ENCODE measurements around the gene PKD1. TPM values are rescaled to one million over a fixed set of nuclear protein-coding genes. Genes with fewer than 3 reads are reported as not detected.

PKD1 gene
- polyA plus RNA-seq, 1 donor from 2014 or later, result 176 TPM

DNA sequence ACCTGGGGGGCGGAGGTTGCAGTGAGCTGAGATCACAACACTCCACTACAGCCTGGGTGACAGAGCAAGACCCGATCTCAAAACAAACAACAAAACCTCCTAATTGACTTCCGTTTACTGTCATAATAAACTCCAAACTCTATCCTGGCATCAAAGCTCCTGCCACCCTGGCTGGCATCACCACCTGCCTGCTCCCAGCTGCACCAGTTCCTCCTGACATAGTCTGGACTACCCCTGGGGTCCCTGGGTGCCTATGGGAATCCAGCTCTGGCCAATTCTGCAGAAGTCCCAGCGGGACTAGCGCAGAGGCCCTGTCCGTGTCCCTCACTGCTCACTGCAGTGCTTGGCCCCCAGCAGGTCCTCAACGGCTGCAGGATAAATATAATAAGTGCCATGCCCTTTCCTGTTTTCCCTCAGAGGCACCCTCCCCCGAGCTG is 88.8 kb downstream of the PKD1 start:
- Histone ChIP-seq H3K27me3 (ENCODE audit: insufficient read depth, low read depth, low read length) (no peaks in the 10 kb centered on the region), H3K9me2 (ENCODE audit: insufficient read depth, low read length) (no peaks in the 10 kb centered on the region), H3K4me3 (ENCODE audit: low read length) (peak overlapping the region; percentile 95), H3K79me2 (replicated peaks; ENCODE audit: insufficient read depth, low read length) (peaks cover 10% of the 10 kb centered on the region), H3K9ac (ENCODE audit: low read length) (peak overlapping the region; percentile 75), H3K36me3 (ENCODE audit: insufficient read depth, low read length) (no peaks in the 10 kb centered on the region), H3K9me3 (ENCODE audit: low read length) (no peaks in the 10 kb centered on the region), H3K4me2 (ENCODE audit: low read length) (peak overlapping the region; percentile 85), H3K27ac (ENCODE audit: low read length) (no peak overlapping the region), H3F3A (ENCODE audit: insufficient read depth, low read length, poor library complexity, severe bottlenecking) (no peaks in the 10 kb centered on the region), H4K20me1 (ENCODE audit: insufficient read depth) (no peaks in the 10 kb centered on the region), H2AFZ (ENCODE audit: low read depth, low read length) (no peak overlapping the region)
- no peak for TF ChIP-seq EP300 (conservative IDR thresholded peaks at IDR 0.05; ENCODE audit: poor library complexity, severe bottlenecking)
- no peak for TF ChIP-seq EZH2 (IDR thresholded peaks at IDR 0.05; ENCODE audit: borderline replicate concordance, insufficient read depth, low read length, poor library complexity, severe bottlenecking)
- TF ChIP-seq POLR2AphosphoS5 (IDR thresholded peaks at IDR 0.05), result no peak
- no peak for TF ChIP-seq RAD21 (conservative IDR thresholded peaks at IDR 0.05)
- TF ChIP-seq MXI1 (conservative IDR thresholded peaks at IDR 0.05; ENCODE audit: poor library complexity, severe bottlenecking), result no peak
- TF ChIP-seq, protein P1, sequence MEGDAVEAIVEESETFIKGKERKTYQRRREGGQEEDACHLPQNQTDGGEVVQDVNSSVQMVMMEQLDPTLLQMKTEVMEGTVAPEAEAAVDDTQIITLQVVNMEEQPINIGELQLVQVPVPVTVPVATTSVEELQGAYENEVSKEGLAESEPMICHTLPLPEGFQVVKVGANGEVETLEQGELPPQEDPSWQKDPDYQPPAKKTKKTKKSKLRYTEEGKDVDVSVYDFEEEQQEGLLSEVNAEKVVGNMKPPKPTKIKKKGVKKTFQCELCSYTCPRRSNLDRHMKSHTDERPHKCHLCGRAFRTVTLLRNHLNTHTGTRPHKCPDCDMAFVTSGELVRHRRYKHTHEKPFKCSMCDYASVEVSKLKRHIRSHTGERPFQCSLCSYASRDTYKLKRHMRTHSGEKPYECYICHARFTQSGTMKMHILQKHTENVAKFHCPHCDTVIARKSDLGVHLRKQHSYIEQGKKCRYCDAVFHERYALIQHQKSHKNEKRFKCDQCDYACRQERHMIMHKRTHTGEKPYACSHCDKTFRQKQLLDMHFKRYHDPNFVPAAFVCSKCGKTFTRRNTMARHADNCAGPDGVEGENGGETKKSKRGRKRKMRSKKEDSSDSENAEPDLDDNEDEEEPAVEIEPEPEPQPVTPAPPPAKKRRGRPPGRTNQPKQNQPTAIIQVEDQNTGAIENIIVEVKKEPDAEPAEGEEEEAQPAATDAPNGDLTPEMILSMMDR (IDR thresholded peaks at IDR 0.05; ENCODE audit: poor library complexity, severe bottlenecking), result no peak
- no peak for TF ChIP-seq SMC3 (conservative IDR thresholded peaks at IDR 0.05; ENCODE audit: poor library complexity)
- TF ChIP-seq, protein P2, sequence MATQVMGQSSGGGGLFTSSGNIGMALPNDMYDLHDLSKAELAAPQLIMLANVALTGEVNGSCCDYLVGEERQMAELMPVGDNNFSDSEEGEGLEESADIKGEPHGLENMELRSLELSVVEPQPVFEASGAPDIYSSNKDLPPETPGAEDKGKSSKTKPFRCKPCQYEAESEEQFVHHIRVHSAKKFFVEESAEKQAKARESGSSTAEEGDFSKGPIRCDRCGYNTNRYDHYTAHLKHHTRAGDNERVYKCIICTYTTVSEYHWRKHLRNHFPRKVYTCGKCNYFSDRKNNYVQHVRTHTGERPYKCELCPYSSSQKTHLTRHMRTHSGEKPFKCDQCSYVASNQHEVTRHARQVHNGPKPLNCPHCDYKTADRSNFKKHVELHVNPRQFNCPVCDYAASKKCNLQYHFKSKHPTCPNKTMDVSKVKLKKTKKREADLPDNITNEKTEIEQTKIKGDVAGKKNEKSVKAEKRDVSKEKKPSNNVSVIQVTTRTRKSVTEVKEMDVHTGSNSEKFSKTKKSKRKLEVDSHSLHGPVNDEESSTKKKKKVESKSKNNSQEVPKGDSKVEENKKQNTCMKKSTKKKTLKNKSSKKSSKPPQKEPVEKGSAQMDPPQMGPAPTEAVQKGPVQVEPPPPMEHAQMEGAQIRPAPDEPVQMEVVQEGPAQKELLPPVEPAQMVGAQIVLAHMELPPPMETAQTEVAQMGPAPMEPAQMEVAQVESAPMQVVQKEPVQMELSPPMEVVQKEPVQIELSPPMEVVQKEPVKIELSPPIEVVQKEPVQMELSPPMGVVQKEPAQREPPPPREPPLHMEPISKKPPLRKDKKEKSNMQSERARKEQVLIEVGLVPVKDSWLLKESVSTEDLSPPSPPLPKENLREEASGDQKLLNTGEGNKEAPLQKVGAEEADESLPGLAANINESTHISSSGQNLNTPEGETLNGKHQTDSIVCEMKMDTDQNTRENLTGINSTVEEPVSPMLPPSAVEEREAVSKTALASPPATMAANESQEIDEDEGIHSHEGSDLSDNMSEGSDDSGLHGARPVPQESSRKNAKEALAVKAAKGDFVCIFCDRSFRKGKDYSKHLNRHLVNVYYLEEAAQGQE (IDR thresholded peaks at IDR 0.05; ENCODE audit: borderline replicate concordance), result no peak
- no peak for TF ChIP-seq TAF1 (IDR thresholded peaks at IDR 0.05; ENCODE audit: low read depth)

DNA sequence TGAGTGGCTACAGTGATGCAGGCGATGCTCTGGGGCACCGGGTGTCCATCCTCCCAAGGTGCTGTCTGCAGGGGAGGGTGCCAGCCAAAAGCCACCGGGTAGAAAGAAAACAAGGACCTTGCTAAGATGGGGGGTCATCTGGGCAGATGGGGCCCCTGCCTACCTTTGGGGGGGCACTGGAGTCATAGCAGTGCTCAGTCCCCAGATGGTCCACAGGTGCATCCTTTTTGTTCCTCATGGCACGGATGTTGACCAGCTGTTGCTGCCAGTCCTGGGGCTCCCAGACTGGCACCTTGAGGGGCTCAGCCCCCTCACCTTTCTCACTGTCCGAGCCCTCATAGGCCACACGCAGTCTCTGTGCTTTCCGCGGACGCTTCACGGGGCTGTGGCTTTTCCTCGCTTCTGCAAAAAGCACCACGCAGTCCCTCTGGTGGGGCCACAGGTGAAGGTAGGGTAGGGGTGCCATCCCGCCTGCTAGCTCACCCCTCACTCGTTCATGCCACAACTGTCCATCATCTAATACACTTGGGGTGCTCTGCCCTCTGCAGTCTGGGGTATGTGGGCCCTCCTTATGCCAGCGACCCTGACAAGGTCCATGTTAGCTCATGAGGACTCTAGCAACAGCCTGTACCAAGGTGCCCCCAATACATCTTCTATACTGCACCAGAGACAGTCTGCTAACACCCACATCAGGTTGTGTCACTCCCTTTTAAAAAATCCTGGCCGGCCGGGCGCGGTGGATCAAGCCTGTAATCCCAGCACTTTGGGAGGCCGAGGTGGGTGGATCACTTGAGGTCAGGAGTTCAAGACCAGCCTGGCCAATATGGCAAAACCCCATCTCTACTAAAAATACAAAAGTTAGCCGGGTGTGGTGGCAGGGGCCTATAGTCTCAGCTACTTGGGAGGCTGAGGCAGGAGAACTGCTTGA is 89.5 kb downstream of the PKD1 start:
- Histone ChIP-seq H4K20me1 (ENCODE audit: insufficient read depth) (no peaks in the 10 kb centered on the region), H3F3A (ENCODE audit: insufficient read depth, low read length, poor library complexity, severe bottlenecking) (no peaks in the 10 kb centered on the region), H3K9me2 (ENCODE audit: insufficient read depth, low read length) (no peaks in the 10 kb centered on the region), H3K4me2 (ENCODE audit: low read length) (no peak overlapping the region), H3K27me3 (ENCODE audit: insufficient read depth, low read depth, low read length) (no peaks in the 10 kb centered on the region), H3K9ac (ENCODE audit: low read length) (no peak overlapping the region), H3K27ac (ENCODE audit: low read length) (no peak overlapping the region), H3K9me3 (ENCODE audit: low read length) (no peaks in the 10 kb centered on the region), H3K4me3 (ENCODE audit: low read length) (peak overlapping the region; percentile 95), H2AFZ (ENCODE audit: low read depth, low read length) (no peak overlapping the region), H3K79me2 (replicated peaks; ENCODE audit: insufficient read depth, low read length) (peaks cover 10% of the 10 kb centered on the region), H3K36me3 (ENCODE audit: insufficient read depth, low read length) (no peaks in the 10 kb centered on the region)
- TF ChIP-seq SMC3 (conservative IDR thresholded peaks at IDR 0.05; ENCODE audit: poor library complexity) (no peak), RAD21 (conservative IDR thresholded peaks at IDR 0.05) (no peak), POLR2AphosphoS5 (IDR thresholded peaks at IDR 0.05) (no peak), MXI1 (conservative IDR thresholded peaks at IDR 0.05; ENCODE audit: poor library complexity, severe bottlenecking) (no peak), EP300 (conservative IDR thresholded peaks at IDR 0.05; ENCODE audit: poor library complexity, severe bottlenecking) (no peak), EZH2 (IDR thresholded peaks at IDR 0.05; ENCODE audit: borderline replicate concordance, insufficient read depth, low read length, poor library complexity, severe bottlenecking) (no peak), TAF1 (IDR thresholded peaks at IDR 0.05; ENCODE audit: low read depth) (no peak)
- TF ChIP-seq, protein P2 (IDR thresholded peaks at IDR 0.05; ENCODE audit: borderline replicate concordance), result no peak
- TF ChIP-seq, protein P1 (IDR thresholded peaks at IDR 0.05; ENCODE audit: poor library complexity, severe bottlenecking), result no peak

All from neural cell (in vitro differentiated cells).